Neural cell (in vitro differentiated cells): ENCODE measurements around the gene RASGRP4. TPM values are rescaled to one million over a fixed set of nuclear protein-coding genes. Genes with fewer than 3 reads are reported as not detected.

ENCODE experiments used
- H2AFZ ChIP-seq: fragments of 200-600, 300-800 bp; sonication (generic), shearing (Covaris generic); 2 replicates; pipeline ENCODE4 v1.6.0; 2014; ENCODE audit warnings: low read depth, mild to moderate bottlenecking, antibody characterized with exemption, low read length, moderate library complexity
- H3F3A ChIP-seq: fragments of 200-600 bp; shearing (Covaris generic); 2 replicates; pipeline ENCODE4 v1.6.1; 2016; ENCODE audit warnings: mild to moderate bottlenecking, moderate library complexity, mixed read lengths, antibody characterized with exemption, low read length; ENCODE audit not compliant: insufficient read depth, poor library complexity, severe bottlenecking
- H3K27ac ChIP-seq: fragments of 200-600, 300-800 bp; sonication (generic), shearing (Covaris generic); 2 replicates; pipeline ENCODE4 v1.5.1; 2014; ENCODE audit warnings: mild to moderate bottlenecking, low read length, moderate library complexity
- H3K27me3 ChIP-seq: fragments of 300-800, 200-600 bp; sonication (generic), shearing (Covaris generic); 2 replicates; pipeline ENCODE4 v1.6.0; 2014; ENCODE audit warnings: mild to moderate bottlenecking, low read depth, low read length, moderate library complexity; ENCODE audit not compliant: insufficient read depth
- H3K36me3 ChIP-seq: fragments of 300-800, 200-600 bp; sonication (generic), shearing (Covaris generic); 2 replicates; pipeline ENCODE4 v1.5.1; 2014; ENCODE audit warnings: mild to moderate bottlenecking, antibody characterized with exemption, low read length, moderate library complexity; ENCODE audit not compliant: insufficient read depth
- H3K4me2 ChIP-seq: fragments of 300-800, 200-600 bp; sonication (generic), shearing (Covaris generic); 2 replicates; pipeline ENCODE4 v1.6.0; 2014; ENCODE audit warnings: mild to moderate bottlenecking, low read length
- H3K4me3 ChIP-seq: fragments of 300-800, 200-600 bp; sonication (generic), shearing (Covaris generic); 2 replicates; pipeline ENCODE4 v1.5.1; 2014; ENCODE audit warnings: mild to moderate bottlenecking, low read length, moderate library complexity
- H3K79me2 ChIP-seq: fragments of 200-600 bp; shearing (Covaris generic); replicated peaks from 2 replicates; pipeline ENCODE4 v1.6.0; 2014; ENCODE audit warnings: mild to moderate bottlenecking, low read length, moderate library complexity; ENCODE audit not compliant: insufficient read depth
- H3K9ac ChIP-seq: fragments of 300-800, 200-600 bp; sonication (generic), shearing (Covaris generic); 2 replicates; pipeline ENCODE4 v1.6.1; 2016; ENCODE audit warnings: mild to moderate bottlenecking, low read length, mixed read lengths
- H3K9me2 ChIP-seq: fragments of 200-600 bp; shearing (Covaris generic); 2 replicates; pipeline ENCODE4 v1.6.1; 2016; ENCODE audit warnings: mild to moderate bottlenecking, low read length, mixed read lengths; ENCODE audit not compliant: insufficient read depth
- H3K9me3 ChIP-seq: fragments of 200-600, 300-800 bp; sonication (generic), shearing (Covaris generic); 2 replicates; pipeline ENCODE4 v1.6.1; 2016; ENCODE audit warnings: mild to moderate bottlenecking, mixed run types, low read length, moderate library complexity, mixed read lengths
- H4K20me1 ChIP-seq: fragments of 200-600 bp; shearing (Covaris generic); 2 replicates; pipeline ENCODE4 v1.6.1; 2016; ENCODE audit warnings: mild to moderate bottlenecking, mixed run types; ENCODE audit not compliant: insufficient read depth
- CTCF ChIP-seq: fragments of 450-650 bp; IDR thresholded peaks from 2 replicates; pipeline ENCODE4 v1.5.1; 2014; ENCODE audit warnings: antibody characterized with exemption, mild to moderate bottlenecking, moderate library complexity; ENCODE audit not compliant: poor library complexity, severe bottlenecking
- EP300 ChIP-seq: fragments of 450-650 bp; conservative IDR thresholded peaks from 2 replicates; pipeline ENCODE4 v1.6.1; 2014; ENCODE audit warnings: antibody characterized with exemption, mild to moderate bottlenecking, moderate library complexity; ENCODE audit not compliant: poor library complexity, severe bottlenecking
- EZH2 ChIP-seq: fragments of 200-600, 300-800 bp; shearing (Covaris generic), sonication (generic); IDR thresholded peaks from 2 replicates; pipeline ENCODE4 v1.6.1; 2014; ENCODE audit warnings: antibody characterized with exemption, low read length, borderline replicate concordance, mild to moderate bottlenecking; ENCODE audit not compliant: insufficient read depth, poor library complexity, severe bottlenecking
- MXI1 ChIP-seq: fragments of 450-650 bp; conservative IDR thresholded peaks from 2 replicates; pipeline ENCODE4 v1.6.1; 2014; ENCODE audit warnings: antibody characterized with exemption, mild to moderate bottlenecking; ENCODE audit not compliant: poor library complexity, severe bottlenecking
- POLR2AphosphoS5 ChIP-seq: IDR thresholded peaks from 2 replicates; pipeline ENCODE4 v1.6.1; 2012
- RAD21 ChIP-seq: fragments of 450-650 bp; conservative IDR thresholded peaks from 2 replicates; pipeline ENCODE4 v1.6.1; 2014; ENCODE audit warnings: antibody characterized with exemption, mild to moderate bottlenecking, moderate library complexity
- SMC3 ChIP-seq: fragments of 450-650 bp; conservative IDR thresholded peaks from 2 replicates; pipeline ENCODE4 v1.6.1; 2014; ENCODE audit warnings: antibody characterized with exemption, mild to moderate bottlenecking, moderate library complexity; ENCODE audit not compliant: poor library complexity
- TAF1 ChIP-seq: IDR thresholded peaks from 2 replicates; pipeline ENCODE4 v1.6.1; 2012; ENCODE audit warnings: low read depth
- polyA plus RNA-seq: library from polyadenylated mRNA; depleted of rRNA; stranded (reverse); fragments of >200 nt; gene quantifications from 2 replicates; pipeline ENCODE4 v1.2.3, GENCODE V29; 2014
- TF ChIP-seq, protein P1 (sequence below): IDR thresholded peaks from 2 replicates; pipeline ENCODE4 v1.6.1; 2012; ENCODE audit warnings: borderline replicate concordance

The RASGRP4 gene
- polyA plus RNA-seq, 1 donor from 2014 or later: not detected

- Histone ChIP-seq H3K9ac (no peak overlapping the region), H3F3A (no peaks in the 10 kb centered on the region), H3K27me3 (no peaks in the 10 kb centered on the region), H3K9me2 (no peaks in the 10 kb centered on the region), H3K36me3 (no peaks in the 10 kb centered on the region), H3K9me3 (no peaks in the 10 kb centered on the region), H3K4me3 (no peak overlapping the region), H3K4me2 (no peak overlapping the region), H3K27ac (no peak overlapping the region), H2AFZ (no peak overlapping the region), H3K79me2 (no peaks in the 10 kb centered on the region), H4K20me1 (no peaks in the 10 kb centered on the region)
- TF ChIP-seq EZH2 (no peak), RAD21 (no peak), POLR2AphosphoS5 (no peak), MXI1 (no peak), SMC3 (no peak), TAF1 (no peak), EP300 (no peak), CTCF (no peak)
Measured at GRCh38 chr19:38452430-38453366, 26.7 kb upstream of the RASGRP4 start.

DNA sequence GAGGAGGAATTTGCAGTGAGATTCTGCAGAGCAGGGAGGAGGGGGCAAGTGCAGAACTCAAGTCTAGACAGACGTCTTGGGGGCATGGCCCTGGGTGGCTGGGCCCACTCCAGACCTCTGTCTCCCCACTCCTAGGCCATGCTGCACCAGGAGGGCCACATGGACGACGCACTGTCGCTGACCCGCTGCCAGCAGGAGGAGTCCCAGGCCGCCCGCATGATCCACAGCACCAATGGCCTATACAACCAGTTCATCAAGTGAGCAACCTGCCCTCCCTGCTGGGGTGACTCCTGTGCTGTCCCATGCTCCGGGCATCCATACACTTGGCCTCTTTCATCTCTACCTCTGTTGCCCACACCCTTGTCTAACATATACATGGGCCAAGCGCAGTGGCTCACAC lies 25.6 kb upstream of the RASGRP4 start:
- TF ChIP-seq POLR2AphosphoS5 (no peak), SMC3 (no peak), TAF1 (no peak), EP300 (no peak), MXI1 (no peak), EZH2 (no peak), RAD21 (no peak), CTCF (no peak)
- TF ChIP-seq, protein P1, sequence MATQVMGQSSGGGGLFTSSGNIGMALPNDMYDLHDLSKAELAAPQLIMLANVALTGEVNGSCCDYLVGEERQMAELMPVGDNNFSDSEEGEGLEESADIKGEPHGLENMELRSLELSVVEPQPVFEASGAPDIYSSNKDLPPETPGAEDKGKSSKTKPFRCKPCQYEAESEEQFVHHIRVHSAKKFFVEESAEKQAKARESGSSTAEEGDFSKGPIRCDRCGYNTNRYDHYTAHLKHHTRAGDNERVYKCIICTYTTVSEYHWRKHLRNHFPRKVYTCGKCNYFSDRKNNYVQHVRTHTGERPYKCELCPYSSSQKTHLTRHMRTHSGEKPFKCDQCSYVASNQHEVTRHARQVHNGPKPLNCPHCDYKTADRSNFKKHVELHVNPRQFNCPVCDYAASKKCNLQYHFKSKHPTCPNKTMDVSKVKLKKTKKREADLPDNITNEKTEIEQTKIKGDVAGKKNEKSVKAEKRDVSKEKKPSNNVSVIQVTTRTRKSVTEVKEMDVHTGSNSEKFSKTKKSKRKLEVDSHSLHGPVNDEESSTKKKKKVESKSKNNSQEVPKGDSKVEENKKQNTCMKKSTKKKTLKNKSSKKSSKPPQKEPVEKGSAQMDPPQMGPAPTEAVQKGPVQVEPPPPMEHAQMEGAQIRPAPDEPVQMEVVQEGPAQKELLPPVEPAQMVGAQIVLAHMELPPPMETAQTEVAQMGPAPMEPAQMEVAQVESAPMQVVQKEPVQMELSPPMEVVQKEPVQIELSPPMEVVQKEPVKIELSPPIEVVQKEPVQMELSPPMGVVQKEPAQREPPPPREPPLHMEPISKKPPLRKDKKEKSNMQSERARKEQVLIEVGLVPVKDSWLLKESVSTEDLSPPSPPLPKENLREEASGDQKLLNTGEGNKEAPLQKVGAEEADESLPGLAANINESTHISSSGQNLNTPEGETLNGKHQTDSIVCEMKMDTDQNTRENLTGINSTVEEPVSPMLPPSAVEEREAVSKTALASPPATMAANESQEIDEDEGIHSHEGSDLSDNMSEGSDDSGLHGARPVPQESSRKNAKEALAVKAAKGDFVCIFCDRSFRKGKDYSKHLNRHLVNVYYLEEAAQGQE: no peak
- H3F3A ChIP-seq: no peaks in the 10 kb centered on the region
- no peaks in the 10 kb centered on the region for H3K36me3 ChIP-seq
- no peaks in the 10 kb centered on the region for H3K9me2 ChIP-seq
- H3K4me3 ChIP-seq: no peak overlapping the region
- no peaks in the 10 kb centered on the region for H3K9me3 ChIP-seq
- no peak overlapping the region for H2AFZ ChIP-seq
- H3K4me2 ChIP-seq: no peak overlapping the region
- H3K27me3 ChIP-seq: no peaks in the 10 kb centered on the region
- no peak overlapping the region for H3K9ac ChIP-seq
- H4K20me1 ChIP-seq: no peaks in the 10 kb centered on the region
- H3K27ac ChIP-seq: no peak overlapping the region
- no peaks in the 10 kb centered on the region for H3K79me2 ChIP-seq
